Effector memory CD8-positive, alpha-beta T cell (primary cell): ENCODE data around the gene SELPLG.

ENCODE experiments used
- ATAC-seq: fragments of 150-1000 bp; cut with Tn5 transposase; replicated peaks from 2 replicates; pipeline ENCODE4 v1.10.0; 2021; ENCODE audit warnings: mild to moderate bottlenecking, moderate library complexity
- DNase-seq, 3 experiments: peaks; one replicate each; pipeline ENCODE4 v3.0.0; 2021
- H3K27ac Mint-ChIP-seq, 2 donors: one replicate each; pipeline ENCODE4 v1.8.0; 2022; ENCODE audit warnings: mild to moderate bottlenecking in 2 of 2, mixed read lengths in 2 of 2, moderate library complexity in 2 of 2
- H3K27me3 Mint-ChIP-seq, 2 donors: one replicate each; pipeline ENCODE4 v1.8.0; 2022; ENCODE audit warnings: mixed read lengths in 2 of 2
- H3K36me3 Mint-ChIP-seq: one replicate; pipeline ENCODE4 v1.8.0; 2022; ENCODE audit warnings: mild to moderate bottlenecking, moderate library complexity, mixed read lengths; ENCODE audit not compliant: insufficient read depth
- H3K4me1 Mint-ChIP-seq, 2 donors: one replicate each; pipeline ENCODE4 v1.8.0; 2022; ENCODE audit warnings: low read depth in 2 of 2, mixed read lengths in 2 of 2
- H3K4me3 Mint-ChIP-seq, 2 donors: one replicate each; pipeline ENCODE4 v1.8.0; 2022; ENCODE audit warnings: mild to moderate bottlenecking in 2 of 2, mixed read lengths in 2 of 2, moderate library complexity in 2 of 2
- H3K9me3 Mint-ChIP-seq, 2 donors: one replicate each; pipeline ENCODE4 v1.8.0; 2022; ENCODE audit warnings: mixed read lengths in 2 of 2
- total RNA-seq, 9 experiments: gene quantifications; one replicate each; lab custom pipeline; 2026; lab: John Stamatoyannopoulos, UW

SELPLG gene
- 26.9 to 280 (median 120) reads per million in 9 experiments for total RNA-seq

- peak within 1 kb of the TSS; percentile 81 to 94 for H3K4me3 Mint-ChIP-seq
- peaks cover 52 to 60% of the 10 kb centered on the region in 2 donors for H3K4me1 Mint-ChIP-seq
- ATAC-seq (peak; percentile 70), DNase-seq (peak; percentile 85 to 88 (median 87))
- H3K27ac Mint-ChIP-seq: peak within 1 kb of the TSS; percentile 94 to 99
- no peaks in the 10 kb centered on the region for H3K9me3 Mint-ChIP-seq
- no peaks in the 10 kb centered on the region for H3K27me3 Mint-ChIP-seq
- H3K36me3 Mint-ChIP-seq: peaks cover 61% of the 10 kb centered on the region
Observed at GRCh38 chr12:108633534-108634248, at the start of gene SELPLG. Gene SELPLG, minus strand, starts transcription at chr12:108633894. Its CDS starts 9,587 bp downstream, at chr12:108624307.

DNA sequence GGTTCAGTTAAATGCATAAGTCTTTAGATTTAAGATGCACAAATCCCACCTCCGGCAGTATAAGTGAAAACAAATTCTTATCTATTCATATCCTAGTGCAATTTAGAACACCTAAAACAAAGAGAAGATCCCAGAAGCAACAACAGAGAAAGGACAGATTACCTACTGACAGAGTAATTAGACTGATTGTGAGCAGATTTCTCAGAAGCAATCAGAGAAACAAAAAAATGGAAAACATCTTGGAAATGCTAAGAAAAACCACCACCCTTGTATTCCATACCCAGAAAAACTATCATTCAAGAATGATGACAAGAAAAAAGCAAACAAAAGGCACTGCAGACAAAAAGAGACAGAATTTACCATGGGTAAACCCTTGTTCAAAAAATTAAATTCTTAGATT is 47.6 kb upstream of the SELPLG start:
- H3K4me1 Mint-ChIP-seq: peaks cover 0 to 9% of the 10 kb centered on the region in 2 donors
- no peak overlapping the region for H3K27ac Mint-ChIP-seq
- no peak overlapping the region for H3K4me3 Mint-ChIP-seq
- DNase-seq (no peak), ATAC-seq (no peak)
- peaks cover 3% of the 10 kb centered on the region for H3K36me3 Mint-ChIP-seq
- no peaks in the 10 kb centered on the region for H3K27me3 Mint-ChIP-seq
- no peaks in the 10 kb centered on the region for H3K9me3 Mint-ChIP-seq

DNA sequence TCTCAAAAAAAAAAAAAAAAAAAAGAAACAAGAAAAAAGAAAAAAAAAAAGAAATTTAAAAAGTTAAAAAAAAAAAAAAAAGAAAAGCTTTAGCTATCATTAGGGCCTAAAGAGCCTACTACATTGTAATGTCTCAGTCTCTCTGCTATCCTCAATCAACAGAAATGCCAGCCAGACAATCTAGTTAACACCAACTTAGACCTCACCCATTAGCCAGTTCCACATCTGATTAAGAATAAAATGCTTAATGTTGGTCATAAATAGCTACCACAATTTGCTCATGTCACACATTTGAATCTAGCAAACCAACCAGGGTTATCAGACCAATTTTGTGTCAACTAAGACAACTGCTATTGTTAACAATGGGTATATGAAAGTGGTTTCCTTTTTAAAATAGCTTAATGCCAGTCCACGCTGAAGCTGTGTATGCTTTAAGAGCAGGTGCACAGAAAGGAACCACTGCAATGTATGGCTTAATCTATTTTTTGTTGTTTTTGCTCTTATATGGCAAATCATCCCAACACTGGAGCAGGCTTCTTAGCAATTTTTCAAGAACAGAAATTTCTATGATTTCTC is 45.5 kb upstream of the SELPLG start:
- no peak overlapping the region for H3K27ac Mint-ChIP-seq
- no peaks in the 10 kb centered on the region for H3K9me3 Mint-ChIP-seq
- no peak for ATAC-seq
- peaks cover 0 to 3% of the 10 kb centered on the region in 2 donors for H3K4me1 Mint-ChIP-seq
- DNase-seq: no peak
- no peak overlapping the region for H3K4me3 Mint-ChIP-seq
- peaks cover 8% of the 10 kb centered on the region for H3K36me3 Mint-ChIP-seq
- H3K27me3 Mint-ChIP-seq: no peaks in the 10 kb centered on the region

- peaks cover 9% of the 10 kb centered on the region for H3K36me3 Mint-ChIP-seq
- no peak overlapping the region for H3K4me3 Mint-ChIP-seq
- peaks cover 0 to 3% of the 10 kb centered on the region in 2 donors for H3K4me1 Mint-ChIP-seq
- no peak overlapping the region for H3K27ac Mint-ChIP-seq
- ATAC-seq (no peak), DNase-seq (no peak)
- H3K27me3 Mint-ChIP-seq: no peaks in the 10 kb centered on the region
- H3K9me3 Mint-ChIP-seq: no peaks in the 10 kb centered on the region
Observed at GRCh38 chr12:108678104-108678730, 44.5 kb upstream of the SELPLG start.

- Mint-ChIP-seq H3K36me3 (peaks cover 9% of the 10 kb centered on the region), H3K4me3 (no peak overlapping the region), H3K27me3 (no peaks in the 10 kb centered on the region), H3K27ac (no peak overlapping the region), H3K4me1 (peaks cover 0 to 3% of the 10 kb centered on the region in 2 donors), H3K9me3 (no peaks in the 10 kb centered on the region)
- DNase-seq: no peak
- no peak for ATAC-seq
Observed at GRCh38 chr12:108677381-108677780, 43.7 kb upstream of the SELPLG start.

DNA sequence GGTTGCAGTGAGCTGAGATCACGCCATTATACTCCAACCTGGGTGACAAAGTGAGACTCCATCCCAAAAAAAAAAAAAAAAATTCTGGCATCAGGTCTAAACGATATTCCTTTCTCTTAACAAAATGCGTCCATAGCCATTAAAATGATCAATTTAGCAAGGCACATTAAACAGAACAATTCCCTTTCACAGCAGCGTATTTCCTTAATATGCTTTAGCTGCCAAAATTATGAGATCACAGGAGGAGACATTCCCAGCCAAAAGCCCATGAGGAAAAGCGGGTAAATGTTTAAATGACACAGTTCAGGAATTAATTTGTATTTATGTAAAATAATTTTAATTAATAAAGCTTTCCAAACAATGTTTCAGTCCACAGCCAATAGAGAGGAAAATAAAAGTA is 43.0 kb upstream of the SELPLG start:
- H3K4me1 Mint-ChIP-seq: peaks cover 0 to 3% of the 10 kb centered on the region in 2 donors
- H3K4me3 Mint-ChIP-seq: no peak overlapping the region
- no peaks in the 10 kb centered on the region for H3K27me3 Mint-ChIP-seq
- no peaks in the 10 kb centered on the region for H3K9me3 Mint-ChIP-seq
- peaks cover 9% of the 10 kb centered on the region for H3K36me3 Mint-ChIP-seq
- no peak overlapping the region for H3K27ac Mint-ChIP-seq
- no peak for ATAC-seq
- no peak for DNase-seq

DNA sequence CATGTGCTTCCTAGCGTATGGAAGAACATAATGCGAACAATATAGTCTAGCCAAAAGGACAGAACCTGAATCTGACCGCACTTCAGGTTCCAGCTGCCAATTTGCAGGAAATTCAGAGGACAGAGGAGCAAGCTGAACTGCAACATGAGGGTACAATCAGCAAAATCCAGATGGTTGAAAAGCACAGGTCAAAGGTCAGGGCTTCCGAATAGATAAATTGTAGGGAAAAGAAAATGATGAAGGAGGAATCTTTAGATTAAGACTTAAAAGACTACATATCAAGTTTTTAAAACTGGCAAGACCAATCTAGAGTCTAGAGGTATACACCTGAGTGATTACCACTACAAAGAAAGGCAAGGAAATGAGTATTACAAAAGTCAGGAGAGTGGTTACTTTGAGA is 42.1 kb upstream of the SELPLG start:
- peaks cover 0 to under 1% of the 10 kb centered on the region in 2 donors for H3K4me1 Mint-ChIP-seq
- H3K36me3 Mint-ChIP-seq: peaks cover 9% of the 10 kb centered on the region
- no peaks in the 10 kb centered on the region for H3K9me3 Mint-ChIP-seq
- H3K27me3 Mint-ChIP-seq: no peaks in the 10 kb centered on the region
- no peak overlapping the region for H3K4me3 Mint-ChIP-seq
- DNase-seq (no peak), ATAC-seq (no peak)
- H3K27ac Mint-ChIP-seq: no peak overlapping the region

- H3K27me3 Mint-ChIP-seq: no peaks in the 10 kb centered on the region
- H3K27ac Mint-ChIP-seq: no peak overlapping the region
- no peak for ATAC-seq
- H3K9me3 Mint-ChIP-seq: no peaks in the 10 kb centered on the region
- H3K4me3 Mint-ChIP-seq: no peak overlapping the region
- no peaks in the 10 kb centered on the region for H3K4me1 Mint-ChIP-seq
- no peak for DNase-seq
- H3K36me3 Mint-ChIP-seq: peaks cover 6% of the 10 kb centered on the region
Observed at GRCh38 chr12:108672054-108672453, 38.4 kb upstream of the SELPLG start.

DNA sequence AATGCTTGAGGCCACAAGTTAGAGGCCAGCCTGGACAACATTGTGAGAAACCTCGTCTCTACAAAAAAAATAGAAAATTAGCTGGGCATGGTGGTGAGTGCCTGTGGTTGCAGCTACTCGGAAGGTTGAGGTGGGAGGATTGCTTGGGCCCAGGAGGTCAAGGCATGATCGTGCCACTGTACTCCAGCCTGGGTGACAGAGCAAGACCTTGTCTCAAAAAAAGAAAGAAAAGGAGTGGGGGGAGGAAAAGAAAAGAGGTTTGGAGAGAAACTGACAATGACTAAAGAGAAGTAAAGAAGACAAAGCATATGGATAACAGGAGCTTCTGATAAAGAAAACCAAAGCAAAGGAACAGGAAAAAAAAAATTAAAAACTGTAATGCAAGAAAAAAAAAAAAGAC is 37.4 kb upstream of the SELPLG start:
- Mint-ChIP-seq H3K27ac (no peak overlapping the region), H3K27me3 (no peaks in the 10 kb centered on the region), H3K36me3 (peaks cover 6% of the 10 kb centered on the region), H3K9me3 (no peaks in the 10 kb centered on the region), H3K4me1 (no peaks in the 10 kb centered on the region), H3K4me3 (no peak overlapping the region)
- DNase-seq: no peak
- no peak for ATAC-seq

- no peaks in the 10 kb centered on the region for H3K4me1 Mint-ChIP-seq
- DNase-seq: no peak
- H3K27me3 Mint-ChIP-seq: no peaks in the 10 kb centered on the region
- ATAC-seq: no peak
- peak overlapping the region in 1 of 2 donors; percentile 18 for H3K27ac Mint-ChIP-seq
- no peaks in the 10 kb centered on the region for H3K9me3 Mint-ChIP-seq
- H3K36me3 Mint-ChIP-seq: peaks cover 6% of the 10 kb centered on the region
- no peak overlapping the region for H3K4me3 Mint-ChIP-seq
Observed at GRCh38 chr12:108670066-108670631, 36.5 kb upstream of the SELPLG start.

DNA sequence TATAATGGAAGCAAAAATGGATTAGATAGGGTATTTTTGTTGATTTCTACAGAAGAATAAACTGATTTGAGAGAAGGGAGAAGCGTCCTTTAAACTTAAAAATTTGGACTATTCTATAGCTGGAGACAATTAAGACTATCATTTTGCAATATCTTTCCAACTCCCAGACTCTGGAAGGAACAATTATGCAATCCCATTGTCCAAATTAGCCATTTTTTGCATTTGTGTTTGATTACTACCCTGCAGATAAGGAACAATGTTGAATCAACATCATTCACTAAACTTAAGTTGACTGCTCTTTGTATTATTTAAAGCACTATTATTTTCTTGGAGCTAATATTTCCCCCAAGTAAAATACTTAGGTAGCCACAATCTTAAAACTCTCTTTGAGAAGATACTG is 34.8 kb upstream of the SELPLG start:
- no peak for DNase-seq

DNA sequence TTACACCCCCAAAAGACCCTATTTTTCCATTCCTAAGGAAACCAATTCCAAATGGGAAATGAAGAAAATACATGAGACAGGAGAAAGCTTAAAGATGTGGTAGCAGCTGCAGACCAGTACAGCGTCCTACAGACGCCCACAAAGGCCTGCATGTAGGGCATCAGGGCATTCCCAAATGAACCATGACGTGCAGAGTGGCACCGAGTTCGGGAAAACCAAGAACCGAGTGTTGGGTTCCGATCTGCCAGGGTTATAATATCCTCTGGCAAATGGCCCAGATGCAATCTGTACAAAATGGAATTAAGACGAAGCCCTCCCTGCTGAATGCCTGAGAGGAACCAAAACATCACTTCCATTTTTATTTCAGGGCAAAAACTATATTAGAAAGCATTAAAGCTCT is 34.4 kb upstream of the SELPLG start:
- H3K27me3 Mint-ChIP-seq: no peaks in the 10 kb centered on the region
- ATAC-seq (no peak), DNase-seq (no peak)
- H3K4me3 Mint-ChIP-seq: no peak overlapping the region
- H3K9me3 Mint-ChIP-seq: no peaks in the 10 kb centered on the region
- no peak overlapping the region for H3K27ac Mint-ChIP-seq
- H3K36me3 Mint-ChIP-seq: no peaks in the 10 kb centered on the region
- peaks cover 6 to 9% of the 10 kb centered on the region in 2 donors for H3K4me1 Mint-ChIP-seq

More for the DNA sequence above, 34.8 kb upstream of the SELPLG start:
- no peak for ATAC-seq
- no peaks in the 10 kb centered on the region for H3K9me3 Mint-ChIP-seq
- H3K4me1 Mint-ChIP-seq: peaks cover 6 to 9% of the 10 kb centered on the region in 2 donors
- no peak overlapping the region for H3K27ac Mint-ChIP-seq
- H3K4me3 Mint-ChIP-seq: no peak overlapping the region
- H3K27me3 Mint-ChIP-seq: no peaks in the 10 kb centered on the region
- H3K36me3 Mint-ChIP-seq: no peaks in the 10 kb centered on the region

DNA sequence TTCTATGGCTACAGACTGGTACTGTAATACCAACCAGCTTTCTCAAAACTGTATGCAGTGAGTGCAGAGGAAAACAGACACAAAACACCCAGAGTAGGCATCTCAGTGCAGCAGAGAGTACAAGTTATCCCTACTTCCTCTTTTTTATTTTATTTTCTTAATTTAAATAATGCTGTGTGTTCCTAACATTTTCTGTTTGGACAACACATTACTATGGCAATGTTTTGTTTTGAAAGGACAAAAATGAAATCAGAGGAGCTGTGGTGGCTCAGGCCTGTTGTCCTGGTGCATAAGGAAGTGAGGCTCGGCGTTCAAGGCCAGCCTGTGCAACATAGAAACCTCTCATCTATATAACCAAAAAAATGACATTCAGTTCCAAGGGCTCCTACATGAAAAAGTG is 33.7 kb upstream of the SELPLG start:
- ATAC-seq (no peak), DNase-seq (no peak)
- Mint-ChIP-seq H3K27me3 (no peaks in the 10 kb centered on the region), H3K9me3 (no peaks in the 10 kb centered on the region), H3K36me3 (no peaks in the 10 kb centered on the region), H3K27ac (no peak overlapping the region), H3K4me1 (peaks cover 6 to 9% of the 10 kb centered on the region in 2 donors), H3K4me3 (no peak overlapping the region)
